GM03348 (cell line): ENCODE data around the gene AKAP6.

Source experiments
- DNase-seq: peaks from one replicate; pipeline ENCODE4 v3.0.0; 2012; ENCODE audit warnings: low spot score

AKAP6 gene

GRCh38 chr14:32332415-32333316, 3.6 kb downstream of the AKAP6 start:
- no peak for DNase-seq

GRCh38 chr14:32336702-32337101, 7.6 kb downstream of the AKAP6 start:
- DNase-seq, result no peak

DNA sequence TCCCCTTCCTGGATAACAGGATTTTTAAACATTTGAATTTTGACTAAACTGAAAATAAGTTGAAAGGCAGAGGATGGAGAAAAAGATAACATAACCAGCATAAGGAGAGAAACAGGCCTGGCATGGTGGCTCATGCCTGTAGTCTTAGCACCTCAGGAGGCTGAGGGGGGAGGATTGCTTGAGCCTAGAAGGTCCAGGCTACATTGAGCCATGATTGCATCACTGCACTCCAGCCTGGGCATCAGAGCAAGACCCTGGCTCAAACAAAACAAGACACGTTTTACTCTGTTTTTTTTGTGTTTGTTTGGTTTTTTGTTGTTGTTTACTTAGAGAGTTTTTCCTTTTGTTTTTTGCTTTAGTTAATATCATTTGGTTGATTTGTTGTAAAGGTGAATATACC, 8.7 kb downstream of the AKAP6 start:
- DNase-seq, result no peak

GRCh38 chr14:32339188-32339587, 10.1 kb downstream of the AKAP6 start:
- DNase-seq, result no peak

DNA sequence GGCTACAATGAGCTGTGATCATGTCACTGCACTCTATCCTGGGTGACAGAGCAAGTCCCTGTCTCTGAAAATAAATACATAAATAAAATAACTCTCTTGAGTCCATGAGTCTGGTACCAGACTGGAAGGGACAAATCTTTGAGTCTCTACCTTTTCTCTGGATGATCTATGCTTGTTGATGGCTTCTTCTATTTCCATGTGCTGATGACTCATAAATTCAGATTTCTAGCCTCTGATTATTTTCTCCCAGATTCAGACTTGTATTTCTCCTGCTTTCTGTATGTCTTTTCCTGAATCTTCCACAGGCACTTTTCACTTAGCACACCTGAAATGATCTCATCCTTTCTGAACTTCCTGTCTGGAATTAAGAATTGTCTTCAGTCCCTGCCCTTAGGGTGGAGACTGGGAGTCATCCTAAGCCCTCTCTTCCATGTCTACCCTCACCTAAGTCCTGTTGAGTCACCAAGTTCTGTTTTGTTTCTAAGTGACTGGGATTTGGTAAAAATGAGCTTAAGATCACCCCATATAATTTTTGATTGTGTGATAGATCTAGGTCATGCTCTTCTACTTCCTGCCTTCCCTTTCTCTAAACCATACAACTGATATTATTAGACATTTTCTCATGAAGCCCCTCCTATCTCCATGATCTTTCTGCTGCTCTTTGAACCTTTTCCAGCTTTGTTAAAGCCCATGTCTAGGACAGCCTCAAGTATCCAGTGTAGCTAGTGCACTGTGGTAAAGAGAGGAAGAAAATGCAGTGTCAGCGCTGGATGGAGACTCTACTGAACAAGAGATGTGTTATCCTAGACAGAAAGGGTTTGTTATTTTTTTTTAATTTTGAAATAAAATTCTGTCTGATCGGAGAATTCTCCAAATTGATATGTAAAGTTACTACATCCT, 13.1 kb downstream of the AKAP6 start:
- DNase-seq, result no peak

DNA sequence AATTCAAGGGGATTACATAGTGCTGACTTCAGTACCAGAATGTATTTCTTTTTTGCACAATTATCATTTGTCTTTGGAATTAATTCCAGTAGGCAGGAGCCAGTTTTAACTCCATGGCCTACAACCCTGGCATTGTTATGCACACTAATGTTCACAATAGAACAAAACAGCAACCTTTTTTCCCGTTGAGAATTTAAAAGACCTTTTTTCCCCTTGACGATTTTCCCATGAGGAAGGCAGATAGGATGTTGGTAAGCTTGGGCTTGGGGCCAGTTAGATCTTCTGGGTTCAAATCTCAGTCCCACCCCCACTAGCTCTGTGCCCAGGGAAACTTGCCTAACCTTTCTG, 13.7 kb downstream of the AKAP6 start:
- DNase-seq, result no peak

DNA sequence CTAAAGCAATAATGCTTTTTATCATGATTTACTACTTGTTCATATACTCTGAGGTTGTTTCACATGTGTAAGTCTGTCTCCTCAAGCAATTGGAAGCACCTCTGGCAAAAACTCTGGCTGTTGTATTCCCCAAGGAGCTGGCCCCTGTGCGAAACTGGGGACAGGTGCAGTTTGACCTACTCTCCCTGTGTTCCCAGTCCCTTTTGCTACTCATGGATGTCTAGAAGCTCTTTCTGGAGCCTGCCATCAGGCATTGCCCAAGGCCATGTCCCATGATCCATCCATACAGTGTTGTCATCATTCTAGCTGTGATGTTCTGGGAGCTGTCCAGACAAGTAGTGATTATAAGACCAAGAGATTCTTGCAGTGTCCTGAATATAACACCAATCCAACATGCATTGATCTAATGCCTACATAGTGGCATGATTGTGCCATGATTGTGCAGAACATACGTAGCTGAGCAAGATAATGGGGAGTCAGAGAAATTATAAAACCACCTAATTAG, 14.9 kb downstream of the AKAP6 start:
- DNase-seq, result no peak

DNA sequence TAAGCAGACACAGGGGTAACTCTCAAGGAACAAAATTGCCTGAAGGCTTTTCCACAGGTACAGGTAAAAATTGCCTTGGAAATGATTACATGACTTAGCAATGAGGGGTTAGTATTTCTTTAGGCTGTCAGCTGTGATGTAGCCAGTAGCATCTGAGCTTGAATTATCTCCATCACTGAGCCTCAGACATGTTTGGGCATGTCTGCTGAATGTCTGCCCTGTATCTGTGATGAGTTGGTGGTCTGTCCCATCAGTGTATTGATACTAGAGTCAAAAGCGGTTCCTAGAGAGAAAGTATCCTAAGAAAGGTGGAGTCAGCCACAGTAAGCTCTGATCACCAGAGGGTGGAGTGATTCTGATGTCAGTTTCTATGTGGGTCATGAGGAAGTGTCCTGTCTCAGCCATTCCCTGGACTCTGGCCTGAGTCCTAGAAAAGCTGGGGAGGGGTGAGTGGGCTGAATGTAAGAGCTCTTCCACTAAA, 16.3 kb downstream of the AKAP6 start:
- peak; percentile 26 for DNase-seq

GRCh38 chr14:32349322-32349721, 20.2 kb downstream of the AKAP6 start:
- DNase-seq, result no peak

- DNase-seq, result no peak
Observed at GRCh38 chr14:32350020-32350419, 20.9 kb downstream of the AKAP6 start.

DNA sequence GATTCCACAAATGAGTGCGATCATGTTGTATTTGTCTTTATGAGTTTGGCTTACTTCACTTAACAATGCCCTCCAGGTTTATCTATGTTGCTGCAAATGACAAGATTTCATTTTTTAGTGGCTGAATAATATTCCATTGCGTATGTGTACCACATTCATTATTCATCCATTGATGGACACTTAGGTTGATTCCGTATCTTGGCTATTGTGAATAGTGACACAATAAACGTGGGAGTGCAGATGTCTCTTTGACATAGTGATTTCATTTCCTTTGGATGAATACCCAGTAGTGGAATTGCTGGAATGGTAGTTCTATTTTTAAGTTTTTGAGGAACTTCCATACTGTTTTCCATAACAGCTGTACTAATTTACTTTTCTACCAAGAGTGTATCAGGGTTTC, 23.5 kb downstream of the AKAP6 start:
- DNase-seq, result no peak

DNA sequence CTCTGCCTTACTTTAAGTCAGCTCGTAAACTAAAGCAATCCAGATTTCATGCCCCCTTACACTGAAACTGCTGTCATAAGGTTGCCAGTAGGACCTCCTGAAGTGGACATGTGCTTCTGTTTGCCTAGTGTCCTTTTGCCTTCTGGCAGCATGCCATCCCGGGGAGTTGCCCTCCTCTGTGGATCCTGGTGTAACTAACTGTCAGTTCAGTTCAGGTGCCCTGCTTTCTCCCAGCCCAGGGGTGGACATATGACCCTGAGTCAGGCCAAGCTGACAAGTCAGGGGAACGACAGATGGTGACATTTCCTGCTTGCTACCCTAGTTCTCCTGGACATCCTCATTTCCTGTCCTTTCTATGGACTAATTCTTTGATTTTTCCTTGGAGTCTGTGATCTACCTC, 25.6 kb downstream of the AKAP6 start:
- DNase-seq, result no peak

- no peak for DNase-seq
Observed at GRCh38 chr14:32358781-32359180, 29.7 kb downstream of the AKAP6 start.

GRCh38 chr14:32361674-32362073, 32.6 kb downstream of the AKAP6 start:
- no peak for DNase-seq

- DNase-seq, result no peak
Observed at GRCh38 chr14:32363761-32364160, 34.7 kb downstream of the AKAP6 start.

- DNase-seq, result no peak
Observed at GRCh38 chr14:32364941-32365340, 35.8 kb downstream of the AKAP6 start.

GRCh38 chr14:32366256-32366879, 37.3 kb downstream of the AKAP6 start:
- peak; percentile 46 for DNase-seq

DNA sequence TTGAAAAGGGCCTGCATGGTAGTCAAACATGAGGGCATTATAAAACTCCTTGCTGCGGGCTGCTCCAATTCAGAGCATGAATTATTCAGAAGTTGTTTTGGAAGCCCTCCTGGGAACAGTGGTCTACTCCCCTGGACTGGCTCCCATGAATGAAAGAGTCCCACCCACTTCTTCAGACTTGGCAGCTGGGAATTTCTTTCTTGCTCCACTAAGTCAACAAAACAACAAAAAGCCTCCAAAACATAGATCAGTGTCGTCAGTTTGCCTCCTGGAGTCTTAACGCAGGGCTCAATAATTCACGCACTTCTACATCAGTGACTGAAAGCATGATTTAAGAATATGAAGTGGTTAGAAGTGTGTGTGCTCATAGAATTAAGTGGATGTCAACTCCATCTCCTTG, 37.9 kb downstream of the AKAP6 start:
- no peak for DNase-seq

DNA sequence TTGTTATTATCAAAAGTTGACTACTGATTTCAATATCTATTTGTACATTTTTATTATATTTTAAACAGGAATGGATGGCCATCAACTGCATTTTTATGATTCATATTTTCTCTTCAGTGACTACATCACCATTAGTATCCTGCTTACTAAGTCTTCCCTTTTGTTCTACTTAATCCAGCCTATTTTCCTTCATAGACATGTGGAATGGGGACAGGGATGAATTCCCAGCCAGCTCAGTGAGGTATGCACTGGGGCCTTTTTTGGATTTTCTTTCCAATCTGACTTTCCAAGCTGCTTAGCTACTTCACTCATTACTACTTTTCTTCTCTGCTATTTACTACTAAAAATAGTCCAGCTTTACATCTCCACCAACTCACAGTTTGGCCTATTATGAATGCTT, 38.4 kb downstream of the AKAP6 start:
- DNase-seq, result peak; percentile 13

- no peak for DNase-seq
Observed at GRCh38 chr14:32368107-32368506, 39.0 kb downstream of the AKAP6 start.

- peak; percentile 79 for DNase-seq
Observed at GRCh38 chr14:32370714-32371113, 41.6 kb downstream of the AKAP6 start.

DNA sequence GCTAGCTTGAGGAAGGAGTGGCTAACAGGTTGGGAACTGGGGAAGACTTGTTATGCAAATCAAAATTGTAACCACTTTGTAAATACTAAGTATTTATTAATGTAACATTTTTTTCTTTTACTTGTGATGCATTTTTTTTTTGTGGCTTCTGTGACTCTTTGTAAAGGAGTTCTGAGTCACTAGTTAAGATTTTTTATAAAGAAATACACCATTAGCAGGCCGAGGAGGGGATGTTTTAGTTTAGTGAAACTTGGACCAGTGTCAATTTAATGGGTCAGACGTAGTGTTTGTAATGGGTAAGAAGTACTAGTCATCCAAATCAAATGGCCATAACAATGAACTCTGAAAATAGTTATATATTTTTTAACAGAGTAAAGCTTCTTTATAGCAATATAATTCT, 43.1 kb downstream of the AKAP6 start:
- DNase-seq, result peak; percentile 78
